HG03520 (cell line): ENCODE results near the gene MFSD2A.
"Not testable (repeated sequence)": the region's sequence is repeated elsewhere in the genome, so short reads cannot be mapped to it uniquely, and the experiment has no call there.

Experiments used
- ATAC-seq: cut with Tn5 transposase; IDR thresholded peaks from one replicate; pipeline ENCODE4 v1.9.1; 2021; ENCODE audit warnings: mild to moderate bottlenecking, moderate library complexity; ENCODE audit not compliant: unreplicated experiment

Gene MFSD2A

GRCh38 chr1:39964552-39964951 is 9.6 kb downstream of the MFSD2A start:
- no peak for ATAC-seq

GRCh38 chr1:39965044-39965443 is 10.1 kb downstream of the MFSD2A start:
- no peak for ATAC-seq

- ATAC-seq, result no peak
Measured at GRCh38 chr1:39969048-39969447, 14.1 kb downstream of the MFSD2A start.

GRCh38 chr1:39969531-39970270 is 14.8 kb downstream of the MFSD2A start:
- no peak for ATAC-seq

DNA sequence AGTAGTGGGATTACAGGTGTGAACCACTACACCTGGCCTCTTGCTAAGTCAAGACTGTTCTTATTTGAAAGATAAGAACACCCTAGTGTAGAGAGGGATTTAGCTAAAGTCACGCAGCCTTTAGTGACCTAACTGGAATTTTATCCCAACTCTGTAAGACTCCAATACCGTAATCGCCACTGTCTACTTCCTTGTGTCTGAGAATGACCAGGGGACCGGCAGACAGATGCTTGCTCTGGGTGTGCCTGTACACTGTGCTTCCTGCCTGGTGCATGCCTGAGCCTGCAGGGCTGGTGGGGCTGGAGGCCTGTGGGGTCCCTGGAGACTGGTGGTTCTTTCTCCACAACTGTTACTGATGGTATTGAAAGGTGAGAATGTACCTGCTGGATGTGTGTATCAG is 15.3 kb downstream of the MFSD2A start:
- no peak for ATAC-seq

DNA sequence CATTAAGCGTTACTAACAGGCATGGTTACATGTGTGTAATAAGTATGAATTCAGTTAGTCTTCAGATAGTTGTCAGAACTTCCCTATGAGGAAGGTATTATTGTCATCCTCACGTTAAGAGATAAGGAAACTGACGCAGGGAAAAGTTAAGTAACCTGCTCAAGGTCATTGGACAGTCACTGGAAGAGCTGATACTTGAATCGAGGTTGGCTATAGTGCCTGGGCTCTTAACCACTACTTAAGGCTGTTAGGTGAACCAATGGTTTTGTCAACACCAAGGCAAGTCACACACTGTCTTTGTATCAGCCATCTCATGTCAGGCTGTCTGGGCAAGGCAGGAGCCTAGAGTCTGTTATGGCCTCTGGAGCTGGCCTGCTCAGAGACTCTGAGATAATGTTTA is 16.2 kb downstream of the MFSD2A start:
- no peak for ATAC-seq

DNA sequence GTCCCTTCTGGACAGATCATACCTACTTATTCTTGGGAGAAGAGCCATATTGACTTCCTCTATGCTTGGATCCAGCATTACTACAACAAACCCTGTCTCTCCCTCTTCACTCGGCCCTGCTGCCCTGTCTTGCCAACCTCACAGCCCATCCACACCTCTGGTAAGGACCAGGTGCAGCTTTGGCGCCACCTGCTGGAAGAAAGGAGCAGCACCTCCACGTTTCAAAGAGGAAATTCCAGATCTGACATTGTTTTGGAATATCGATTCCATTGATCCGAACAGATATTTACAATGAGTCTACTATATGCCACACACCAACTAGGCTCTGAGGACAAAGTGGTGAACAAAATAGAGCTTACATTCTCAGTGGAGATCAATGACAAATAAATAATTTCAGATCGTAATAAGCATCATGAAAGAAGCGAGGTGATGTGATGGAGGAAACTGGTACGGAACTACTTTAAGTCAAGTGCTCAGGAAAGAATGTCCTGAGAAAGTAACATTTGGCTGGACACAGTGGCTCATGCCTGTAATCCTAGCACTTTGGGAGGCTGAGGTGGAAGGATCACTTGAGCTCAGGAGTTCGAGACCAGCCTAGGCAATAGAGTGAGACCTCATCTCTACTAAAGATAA is 18.7 kb downstream of the MFSD2A start:
- no peak for ATAC-seq

DNA sequence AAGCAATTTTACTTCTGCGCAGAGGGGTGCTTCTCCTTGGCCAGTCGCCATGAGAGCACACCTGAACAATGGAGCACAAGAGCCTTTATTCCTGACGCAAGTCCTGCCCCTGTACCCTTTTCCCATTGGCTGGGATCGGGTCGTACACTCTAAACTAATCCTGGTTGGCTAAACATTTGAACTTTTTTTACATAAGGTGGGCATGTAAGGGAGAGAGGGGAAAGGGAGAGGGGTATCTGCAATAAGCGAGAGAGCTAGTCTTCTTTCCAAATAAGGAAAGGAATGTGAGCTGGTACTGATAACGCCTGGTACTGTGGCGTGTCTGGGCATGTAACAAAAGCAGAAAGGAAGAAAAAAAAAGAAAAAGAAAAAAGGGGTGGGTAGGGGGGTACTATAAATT is 21.8 kb downstream of the MFSD2A start:
- ATAC-seq, result no peak

GRCh38 chr1:39977202-39977601 is 22.3 kb downstream of the MFSD2A start:
- no peak for ATAC-seq

- no peak for ATAC-seq
Measured at GRCh38 chr1:39979654-39980053, 24.7 kb downstream of the MFSD2A start.

DNA sequence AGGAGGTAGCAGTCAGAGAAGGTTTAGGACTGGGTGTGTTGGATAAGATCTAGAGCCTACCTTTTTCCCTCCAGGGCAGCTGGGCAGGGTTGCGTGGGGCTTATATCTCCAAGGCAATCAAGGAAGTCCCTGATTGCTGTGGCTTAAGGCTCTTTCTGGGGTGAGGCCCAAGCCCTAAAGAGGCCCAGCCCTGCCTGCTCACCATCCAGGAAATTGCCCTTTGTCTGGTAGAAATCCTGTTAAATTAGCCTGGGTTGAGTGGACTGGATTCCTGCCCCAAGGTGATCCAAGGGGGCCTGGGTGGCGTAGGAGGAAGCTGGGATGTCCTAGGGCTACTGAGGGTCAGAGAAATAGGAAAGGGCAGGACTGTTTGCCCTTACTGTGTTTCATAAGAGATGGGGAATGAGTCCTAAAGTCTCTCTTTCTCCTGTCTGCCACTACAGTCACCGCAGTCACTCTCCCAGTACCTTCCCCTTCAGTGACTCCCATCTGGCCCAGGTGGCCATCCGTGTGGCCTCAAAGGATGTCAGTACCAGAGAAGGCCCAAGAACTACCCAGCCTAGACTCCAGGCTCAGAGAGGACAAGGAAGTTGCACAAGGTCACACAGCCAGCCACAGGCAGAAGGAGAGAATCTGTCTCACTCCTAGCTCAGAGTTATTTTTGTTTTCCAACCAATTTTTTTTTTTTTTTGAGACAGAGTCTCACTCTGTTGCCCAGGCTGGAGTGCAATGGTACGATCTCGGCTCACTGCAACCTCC is 25.8 kb downstream of the MFSD2A start:
- ATAC-seq, result no peak

GRCh38 chr1:39981385-39981784 is 26.4 kb downstream of the MFSD2A start:
- ATAC-seq, result no peak

DNA sequence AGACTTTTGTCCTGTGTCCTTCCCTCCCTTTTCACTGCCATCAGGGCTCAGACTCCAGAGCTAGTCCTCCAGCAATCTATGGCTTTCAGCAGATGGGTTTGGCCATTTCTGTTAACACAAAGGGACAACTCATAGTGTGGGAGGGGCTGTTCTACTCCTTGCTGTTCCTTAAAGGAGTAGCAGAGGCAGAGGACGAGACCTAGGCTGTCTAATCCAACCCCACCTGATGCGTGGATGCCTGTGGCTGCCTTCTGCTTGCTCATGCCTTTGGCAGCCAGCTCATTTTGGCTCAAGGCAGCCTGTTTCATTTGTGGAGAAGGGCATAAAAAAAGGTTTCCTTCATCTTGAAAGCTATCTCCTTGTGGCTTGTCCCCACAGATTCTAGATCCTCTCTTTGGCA is 27.0 kb downstream of the MFSD2A start:
- ATAC-seq, result no peak

DNA sequence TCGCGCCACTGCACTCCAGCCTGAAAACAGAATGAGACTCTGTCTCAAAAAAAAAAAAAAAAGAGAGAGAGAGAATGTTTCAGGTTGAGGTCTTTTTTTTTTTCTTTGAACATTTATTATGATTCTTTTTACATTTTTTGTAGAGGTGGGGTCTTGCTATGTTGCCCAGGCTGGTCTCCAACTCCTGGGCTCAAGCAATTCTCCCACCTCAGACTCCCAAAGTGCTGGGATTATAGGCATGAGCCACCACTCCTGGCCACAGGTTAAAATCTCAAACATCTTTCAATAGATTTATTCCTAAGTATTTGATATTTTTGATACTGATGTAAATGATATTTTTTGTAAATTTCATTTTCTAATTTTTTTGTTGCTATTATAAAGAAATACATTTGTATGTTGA is 29.5 kb downstream of the MFSD2A start:
- ATAC-seq, result not testable (repeated sequence)

DNA sequence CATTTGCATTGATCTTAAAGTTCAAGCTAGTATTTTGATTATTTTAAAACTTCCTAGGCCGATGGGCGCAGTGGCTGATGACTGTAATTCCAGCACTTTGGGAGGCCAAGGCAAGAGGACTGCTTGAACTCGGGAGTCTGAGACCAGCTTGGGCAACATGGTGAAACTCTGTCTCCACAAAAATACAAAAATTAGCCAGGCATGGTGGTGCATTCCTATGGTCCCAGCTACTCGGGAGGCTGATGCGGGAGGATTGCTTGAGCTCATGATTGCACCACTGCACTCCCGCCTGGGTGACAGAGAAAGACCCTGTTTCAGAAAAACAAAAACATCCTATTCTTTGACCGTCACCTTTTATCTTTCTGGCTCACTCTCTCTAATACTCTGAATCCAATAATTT is 30.0 kb downstream of the MFSD2A start:
- no peak for ATAC-seq

- ATAC-seq, result no peak
Measured at GRCh38 chr1:39987869-39988268, 32.9 kb downstream of the MFSD2A start.

- no peak for ATAC-seq
Measured at GRCh38 chr1:39988618-39989343, 33.8 kb downstream of the MFSD2A start.

- ATAC-seq, result no peak
Measured at GRCh38 chr1:39990428-39990827, 35.5 kb downstream of the MFSD2A start.

DNA sequence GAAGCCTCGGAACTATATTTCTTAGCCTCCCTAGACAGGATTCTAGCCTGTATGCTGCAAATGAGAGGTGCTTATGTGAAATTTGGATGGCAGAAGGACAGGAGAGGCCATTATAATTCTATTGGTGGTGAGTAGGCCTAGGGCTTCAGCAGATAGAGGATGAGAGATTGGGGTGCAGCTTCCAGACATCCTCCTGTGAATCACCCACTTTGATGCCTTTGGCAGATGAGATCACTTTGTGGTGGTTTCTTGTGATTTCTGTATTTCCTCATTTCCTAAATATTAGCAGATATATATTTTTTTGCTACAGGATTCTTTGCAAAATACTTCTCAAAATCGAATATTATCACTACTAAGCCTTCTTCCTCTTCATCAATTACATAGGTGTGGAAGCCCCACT is 37.3 kb downstream of the MFSD2A start:
- ATAC-seq, result no peak

- no peak for ATAC-seq
Measured at GRCh38 chr1:39992888-39993287, 37.9 kb downstream of the MFSD2A start.

DNA sequence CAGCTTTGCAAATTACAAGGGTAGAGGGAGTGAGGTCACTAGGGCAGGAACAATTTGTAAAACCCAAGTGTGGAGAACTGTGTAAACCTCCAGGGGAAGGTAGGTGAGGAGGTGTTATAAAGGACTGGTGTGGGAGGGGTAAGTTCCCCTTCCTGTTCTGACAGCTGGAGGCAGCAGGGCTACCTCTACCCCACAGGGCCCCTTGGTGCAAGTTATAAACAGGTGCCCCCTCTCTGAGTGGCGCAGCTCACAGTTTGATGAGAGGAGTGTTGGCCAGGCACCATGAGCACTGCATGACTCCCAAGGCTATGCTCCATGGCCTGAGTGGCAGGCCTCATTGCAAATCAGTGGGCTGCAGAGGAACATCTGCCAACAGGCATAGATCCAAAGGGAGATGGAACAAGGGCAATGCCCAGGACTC is 41.0 kb downstream of the MFSD2A start:
- peak; percentile 93 for ATAC-seq
